Naive thymus-derived CD4-positive, alpha-beta T cell (primary cell): Measurements from ENCODE around the gene NUMA1. TPM values are rescaled to one million over a fixed set of nuclear protein-coding genes. Genes with fewer than 3 reads are reported as not detected.
A peak's percentile ranks its signal among the peaks of the same experiment; 100 is the strongest.

Experiments
- ATAC-seq: fragments of 150-1000 bp; cut with Tn5 transposase; 2 replicates; pipeline ENCODE4 v1.10.0; 2021; ENCODE audit warnings: mild to moderate bottlenecking, moderate library complexity
- CTCF ChIA-PET: fragments of 350-600 bp; sonication (Branson Sonifier 250); formaldehyde crosslinking; loops from one replicate; lab custom pipeline; 2021; ENCODE audit warnings: antibody characterized with exemption; lab: Charles Lee
- POLR2A ChIA-PET: fragments of 350-600 bp; sonication (Branson Sonifier 250); formaldehyde crosslinking; loops from one replicate; lab custom pipeline; 2021; ENCODE audit warnings: antibody characterized with exemption, inconsistent platforms; lab: Charles Lee
- DNase-seq, 9 donors: peaks; one replicate each; pipeline versions ENCODE4 v3.0.0 to v3.0.0-alpha.2; 2020 to 2022; ENCODE audit warnings: mixed read lengths in 1 of 9
- H3K27ac ChIP-seq: one replicate; pipeline ENCODE4 v1.7.0; 2013; ENCODE audit warnings: mild to moderate bottlenecking, low read depth, low read length, moderate library complexity
- H3K27me3 ChIP-seq, 2 donors: one replicate each; pipeline ENCODE4 v1.7.0; 2013; ENCODE audit warnings: low read length in 2 of 2, mild to moderate bottlenecking in 2 of 2, moderate library complexity in 2 of 2; ENCODE audit not compliant: control insufficient read depth in 2 of 2, insufficient read depth in 2 of 2
- H3K36me3 ChIP-seq, 3 experiments: 1 replicate in 2 of 3; 2 replicates in 1 of 3; pipeline ENCODE4 v1.7.0; 2013; ENCODE audit warnings: low read length in 3 of 3, mild to moderate bottlenecking in 3 of 3, moderate library complexity in 1 of 3; ENCODE audit not compliant: insufficient read depth in 3 of 3, control insufficient read depth in 2 of 3
- H3K4me1 ChIP-seq, 2 donors: one replicate each; pipeline ENCODE4 v1.7.0; 2013; ENCODE audit warnings: low read length in 2 of 2, mild to moderate bottlenecking in 2 of 2, moderate library complexity in 1 of 2; ENCODE audit not compliant: control insufficient read depth in 2 of 2, insufficient read depth in 2 of 2
- H3K4me3 ChIP-seq: 2 replicates; pipeline ENCODE4 v1.7.0; 2013; ENCODE audit warnings: mild to moderate bottlenecking, low read length
- H3K9me3 ChIP-seq, 3 experiments: 1 replicate in 2 of 3; 2 replicates in 1 of 3; pipeline ENCODE4 v1.7.0; 2013; ENCODE audit warnings: low read length in 3 of 3; ENCODE audit not compliant: control insufficient read depth in 2 of 3
- H3K27ac Mint-ChIP-seq, 9 donors: one replicate each; pipeline ENCODE4 v1.8.0; 2020 to 2022; ENCODE audit warnings: mixed read lengths in 9 of 9, mild to moderate bottlenecking in 8 of 9, moderate library complexity in 5 of 9, inconsistent platforms in 2 of 9
- H3K27me3 Mint-ChIP-seq, 5 donors: one replicate each; pipeline ENCODE4 v1.8.0; 2021 to 2022; ENCODE audit warnings: mixed read lengths in 5 of 5, mild to moderate bottlenecking in 1 of 5
- H3K36me3 Mint-ChIP-seq, 5 donors: one replicate each; pipeline ENCODE4 v1.8.0; 2020 to 2022; ENCODE audit warnings: mixed read lengths in 5 of 5, mild to moderate bottlenecking in 3 of 5, inconsistent platforms in 1 of 5
- H3K4me1 Mint-ChIP-seq, 7 donors: one replicate each; pipeline ENCODE4 v1.8.0; 2020 to 2022; ENCODE audit warnings: mixed read lengths in 7 of 7, mild to moderate bottlenecking in 3 of 7, inconsistent platforms in 1 of 7
- H3K4me3 Mint-ChIP-seq, 10 donors: one replicate each; pipeline ENCODE4 v1.8.0; 2020 to 2022; ENCODE audit warnings: mild to moderate bottlenecking in 10 of 10, mixed read lengths in 10 of 10, moderate library complexity in 6 of 10, inconsistent platforms in 2 of 10
- H3K9me3 Mint-ChIP-seq, 11 donors: one replicate each; pipeline ENCODE4 v1.8.0; 2020 to 2022; ENCODE audit warnings: mixed read lengths in 11 of 11, mild to moderate bottlenecking in 4 of 11, inconsistent platforms in 1 of 11, moderate library complexity in 1 of 11
- intact Hi-C, 2 donors: fragments of 100-400 bp; cut with micrococcal nuclease; formaldehyde crosslinking; loops; one replicate each; pipeline ENCODE4 v1.15.1; 2023
- polyA plus RNA-seq, 2 donors: library from polyadenylated mRNA; unstranded; fragments of 300-500 nt; fragmentation: Illumina TruSeq; gene quantifications; one replicate each; pipeline ENCODE4 v1.2.3, GENCODE V29; 2021
- total RNA-seq, 6 experiments: library from RNA in 5 of 6; stranded (reverse) in 5 of 6; gene quantifications; 1 replicate in 5 of 6; 2 replicates in 1 of 6; pipeline ENCODE4 v1.2.3 and lab custom pipeline; 2021 to 2026

NUMA1 gene
- total and polyA plus RNA-seq, 7 experiments from 2014 or later = 27.1 to 453 (median 226) TPM

DNA sequence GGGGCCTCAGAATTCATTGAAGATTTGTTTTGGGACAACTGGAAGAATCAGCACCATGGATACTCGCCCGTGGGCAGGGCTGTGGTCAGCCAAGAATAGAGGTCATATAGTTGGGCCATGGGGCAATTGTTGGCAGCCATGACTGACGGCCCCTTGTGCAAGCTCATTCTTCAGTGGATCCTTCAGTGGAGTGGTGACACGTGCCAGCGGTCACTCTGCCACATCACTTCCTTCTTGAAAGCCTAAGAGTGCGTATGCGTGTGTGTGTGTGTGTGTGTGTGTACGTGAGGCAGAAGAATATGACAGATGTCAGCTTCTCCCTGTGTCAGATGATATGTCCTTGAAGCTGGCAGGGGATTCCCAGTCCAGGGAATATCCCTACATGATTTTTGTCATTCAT lies 83.4 kb downstream of the NUMA1 start:
- CTCF ChIA-PET = interaction anchor here (1.5 kb wide), 1 partner anchor 20 kb away, joined by 3 read pairs; no protein-coding TSS in a partner anchor
- no peak overlapping the region for H3K4me3 ChIP-seq
- Mint-ChIP-seq H3K27me3 (no peaks in the 10 kb centered on the region), H3K9me3 (no peaks in the 10 kb centered on the region), H3K4me3 (no peak overlapping the region), H3K36me3 (peaks cover 3 to 19% (median 11%) of the 10 kb centered on the region in 5 donors), H3K4me1 (peaks cover 25 to 40% (median 32%) of the 10 kb centered on the region in 7 donors), H3K27ac (peak overlapping the region in 1 of 9 donors; percentile 1)
- H3K9me3 ChIP-seq = no peaks in the 10 kb centered on the region
- no peak for DNase-seq
- ATAC-seq = peak; percentile 82
- H3K4me1 ChIP-seq = peaks cover 14 to 19% of the 10 kb centered on the region in 2 donors
- peaks cover 0 to 17% (median 0%) of the 10 kb centered on the region in 3 experiments for H3K36me3 ChIP-seq
- H3K27ac ChIP-seq = no peak overlapping the region
- H3K27me3 ChIP-seq = no peaks in the 10 kb centered on the region
- POLR2A ChIA-PET = no interaction called here
- intact Hi-C loops = no loop called here

DNA sequence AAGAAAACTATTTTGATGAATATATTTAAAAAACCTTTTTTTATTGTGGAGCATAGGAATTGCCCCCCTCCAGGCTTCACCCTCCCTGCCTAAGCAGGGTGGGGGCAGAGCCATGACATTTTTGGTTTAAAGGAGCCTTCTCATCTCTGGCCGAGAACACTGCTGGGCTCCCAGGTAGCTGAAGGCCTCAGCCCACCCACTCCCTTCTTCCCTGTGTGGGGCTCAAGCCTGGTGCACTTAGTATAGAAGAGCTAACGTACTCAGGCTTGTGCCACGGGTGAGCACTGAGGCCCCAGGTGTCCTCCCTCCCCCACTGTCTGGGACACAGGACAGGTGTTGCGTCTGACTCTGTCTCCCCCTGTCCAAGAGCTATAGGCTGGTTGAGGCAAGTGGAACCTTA lies 83.8 kb downstream of the NUMA1 start:
- Histone ChIP-seq H3K4me1 (peaks cover 14 to 19% of the 10 kb centered on the region in 2 donors), H3K27ac (no peak overlapping the region), H3K36me3 (peaks cover 0 to 13% (median 0%) of the 10 kb centered on the region in 3 experiments), H3K9me3 (no peaks in the 10 kb centered on the region), H3K27me3 (no peaks in the 10 kb centered on the region), H3K4me3 (no peak overlapping the region)
- ATAC-seq = no peak
- Mint-ChIP-seq H3K4me3 (no peak overlapping the region), H3K9me3 (no peaks in the 10 kb centered on the region), H3K27ac (peak overlapping the region in 1 of 9 donors; percentile 1), H3K4me1 (peaks cover 21 to 38% (median 28%) of the 10 kb centered on the region in 7 donors), H3K27me3 (no peaks in the 10 kb centered on the region), H3K36me3 (peaks cover 2 to 17% (median 7%) of the 10 kb centered on the region in 5 donors)
- ChIA-PET POLR2A (no interaction called here), CTCF (no interaction called here)
- no peak for DNase-seq
- intact Hi-C loops = no loop called here

DNA sequence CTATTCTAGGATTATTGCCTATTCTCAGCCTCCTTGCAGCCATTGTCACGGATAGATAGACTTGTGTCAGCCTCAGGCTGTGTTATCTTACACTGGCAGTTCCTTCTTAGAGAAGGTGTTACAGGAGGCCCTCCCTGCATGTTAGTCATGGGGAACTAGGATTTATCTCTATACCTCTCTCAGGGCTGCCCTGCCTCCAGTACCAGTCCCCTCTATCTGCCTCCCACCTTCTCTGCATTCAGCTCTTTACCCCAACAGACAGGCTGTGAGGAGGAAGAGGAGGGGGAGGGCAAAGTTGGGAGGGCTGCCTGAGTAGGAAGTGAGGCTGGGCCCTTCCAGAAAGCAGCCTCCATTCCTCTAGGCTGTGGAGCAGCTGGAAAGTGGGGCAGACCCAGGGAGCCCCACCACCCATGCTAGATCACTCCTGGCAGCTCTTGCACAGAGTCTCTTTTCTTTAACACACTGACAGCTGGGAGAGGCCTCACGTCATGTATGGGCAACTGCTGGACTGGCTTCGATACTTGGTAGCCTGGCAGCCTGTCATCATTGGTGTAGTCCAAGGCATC lies 84.5 kb downstream of the NUMA1 start:
- H3K27ac ChIP-seq = no peak overlapping the region
- H3K4me3 ChIP-seq = no peak overlapping the region
- POLR2A ChIA-PET = no interaction called here
- Mint-ChIP-seq H3K4me3 (no peak overlapping the region), H3K4me1 (peaks cover 21 to 34% (median 28%) of the 10 kb centered on the region in 7 donors), H3K36me3 (peaks cover 6 to 17% (median 8%) of the 10 kb centered on the region in 5 donors), H3K27ac (peak overlapping the region in 1 of 9 donors; percentile 50), H3K9me3 (no peaks in the 10 kb centered on the region), H3K27me3 (no peaks in the 10 kb centered on the region)
- no peaks in the 10 kb centered on the region for H3K9me3 ChIP-seq
- H3K4me1 ChIP-seq = peaks cover 14 to 19% of the 10 kb centered on the region in 2 donors
- no peak for DNase-seq
- CTCF ChIA-PET = interaction anchor here (0.5 kb wide), 1 partner anchor 13 kb away, joined by 3 read pairs; no protein-coding TSS in a partner anchor
- no peak for ATAC-seq
- intact Hi-C loops = no loop called here
- no peaks in the 10 kb centered on the region for H3K27me3 ChIP-seq
- H3K36me3 ChIP-seq = peaks cover 0 to 9% (median 0%) of the 10 kb centered on the region in 3 experiments

DNA sequence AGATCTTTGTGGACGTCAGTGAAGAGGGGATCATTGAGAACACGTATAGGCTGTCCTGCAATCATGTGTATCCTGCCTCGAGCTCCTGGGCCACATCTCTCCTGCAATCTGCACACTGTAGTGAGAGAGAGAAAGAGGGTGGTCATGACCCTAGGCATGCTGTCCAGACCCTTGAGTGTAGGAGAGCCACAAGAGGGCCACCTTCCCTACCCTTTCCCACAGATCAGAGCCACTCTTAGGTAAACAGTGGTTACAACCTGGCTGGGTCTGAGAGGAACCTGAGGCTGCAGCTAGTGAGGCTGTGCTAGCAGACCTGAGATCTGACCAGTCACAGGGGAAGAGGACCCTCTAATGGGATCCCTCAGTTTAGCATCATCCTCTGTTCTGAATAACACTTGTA lies 85.6 kb downstream of the NUMA1 start:
- H3K27me3 ChIP-seq = no peaks in the 10 kb centered on the region
- H3K4me1 ChIP-seq = peaks cover 14 to 15% of the 10 kb centered on the region in 2 donors
- no peak overlapping the region for H3K27ac ChIP-seq
- Mint-ChIP-seq H3K9me3 (no peaks in the 10 kb centered on the region), H3K4me3 (no peak overlapping the region), H3K36me3 (peaks cover 6 to 17% (median 13%) of the 10 kb centered on the region in 5 donors), H3K27ac (no peak overlapping the region), H3K27me3 (no peaks in the 10 kb centered on the region), H3K4me1 (peaks cover 19 to 30% (median 19%) of the 10 kb centered on the region in 7 donors)
- no peak overlapping the region for H3K4me3 ChIP-seq
- H3K9me3 ChIP-seq = no peaks in the 10 kb centered on the region
- ATAC-seq (no peak), DNase-seq (no peak)
- intact Hi-C loops = no loop called here
- peaks cover 0 to 8% (median 0%) of the 10 kb centered on the region in 3 experiments for H3K36me3 ChIP-seq
- ChIA-PET CTCF (no interaction called here), POLR2A (no interaction called here)

DNA sequence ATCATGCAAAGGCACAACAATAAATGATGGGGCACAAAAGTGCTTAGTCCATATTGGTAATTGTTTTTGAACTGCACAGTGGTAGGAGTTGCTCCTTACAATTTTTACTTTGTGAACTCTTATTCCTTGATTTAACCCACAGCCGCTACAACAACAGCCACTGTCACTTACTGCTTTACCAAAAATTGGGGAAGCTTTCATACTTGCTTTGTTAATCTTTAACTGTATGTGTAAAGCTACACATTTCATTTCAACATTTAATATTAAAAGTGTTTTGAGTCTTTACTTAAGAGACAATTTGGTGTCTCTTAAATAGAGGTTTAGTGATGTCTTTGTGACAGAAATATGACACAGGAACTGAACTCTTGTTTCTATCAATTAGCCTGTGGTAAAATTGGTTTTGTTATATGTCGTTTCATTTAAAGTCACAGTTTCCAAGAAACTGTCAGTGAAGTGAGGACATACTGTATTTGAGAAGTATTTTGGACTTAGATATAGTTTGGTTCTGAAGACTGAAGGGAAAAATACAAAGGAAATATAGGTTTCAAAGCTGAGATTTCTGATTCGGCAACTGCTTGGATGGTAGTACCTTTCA lies 88.1 kb downstream of the NUMA1 start:
- Mint-ChIP-seq H3K4me1 (peaks cover 0 to 12% (median 0%) of the 10 kb centered on the region in 7 donors), H3K36me3 (peaks cover 5 to 22% (median 9%) of the 10 kb centered on the region in 5 donors), H3K27ac (no peak overlapping the region), H3K27me3 (no peaks in the 10 kb centered on the region), H3K4me3 (no peak overlapping the region), H3K9me3 (no peaks in the 10 kb centered on the region)
- H3K27me3 ChIP-seq = no peaks in the 10 kb centered on the region
- ChIA-PET POLR2A (no interaction called here), CTCF (no interaction called here)
- ATAC-seq (no peak), DNase-seq (no peak)
- no peaks in the 10 kb centered on the region for H3K9me3 ChIP-seq
- H3K4me1 ChIP-seq = no peaks in the 10 kb centered on the region
- H3K4me3 ChIP-seq = no peak overlapping the region
- intact Hi-C loops = no loop called here
- H3K27ac ChIP-seq = no peak overlapping the region
- peaks cover 0 to 16% (median 0%) of the 10 kb centered on the region in 3 experiments for H3K36me3 ChIP-seq

DNA sequence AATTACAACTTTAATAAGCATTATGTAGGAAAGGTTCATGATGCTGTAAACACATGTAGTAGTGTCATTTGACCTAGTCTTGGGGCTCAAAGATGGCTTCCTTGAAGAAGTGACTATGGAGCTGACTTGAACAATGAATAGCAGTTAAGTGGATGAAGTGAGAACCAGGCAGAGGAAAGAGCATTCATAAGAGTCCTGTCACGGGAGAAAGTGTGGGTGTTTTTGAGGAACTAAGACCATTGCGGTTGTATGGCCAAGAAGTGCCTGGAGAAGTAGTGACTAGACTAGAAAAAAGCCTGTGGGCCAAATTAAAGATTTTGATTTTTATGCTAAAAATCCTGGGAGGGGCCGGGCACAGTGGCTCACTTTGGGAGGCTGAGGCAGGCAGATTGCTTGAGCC lies 88.8 kb downstream of the NUMA1 start:
- peaks cover 0 to 12% (median 0%) of the 10 kb centered on the region in 7 donors for H3K4me1 Mint-ChIP-seq
- no peaks in the 10 kb centered on the region for H3K27me3 Mint-ChIP-seq
- ChIA-PET CTCF (interaction anchor here (0.7 kb wide), 1 partner anchor 1168 kb away, joined by 4 read pairs; no protein-coding TSS in a partner anchor), POLR2A (no interaction called here)
- no peak overlapping the region for H3K4me3 Mint-ChIP-seq
- Histone ChIP-seq H3K9me3 (no peaks in the 10 kb centered on the region), H3K36me3 (peaks cover 0 to 22% (median 0%) of the 10 kb centered on the region in 3 experiments), H3K4me1 (no peaks in the 10 kb centered on the region), H3K27ac (no peak overlapping the region), H3K4me3 (no peak overlapping the region), H3K27me3 (no peaks in the 10 kb centered on the region)
- peak overlapping the region in 1 of 9 donors; percentile 38 for H3K27ac Mint-ChIP-seq
- peaks cover 5 to 23% (median 9%) of the 10 kb centered on the region in 5 donors for H3K36me3 Mint-ChIP-seq
- peak; percentile 84 for ATAC-seq
- DNase-seq = no peak
- no peaks in the 10 kb centered on the region for H3K9me3 Mint-ChIP-seq
- intact Hi-C loops = no loop called here
